Endothelial cell of umbilical vein (primary cell): ENCODE data around the gene ETNK1. TPM values are rescaled to one million over a fixed set of nuclear protein-coding genes. Genes with fewer than 3 reads are reported as not detected.

Experiments used
- BruUV-seq: library from RNA; stranded (reverse); fragments of 400-500 nt; replicated peaks from 2 replicates; lab custom pipeline; 2021; lab: Mats Ljungman, UMichigan
- CTCF ChIA-PET: fragments of 300-600, 350-600 bp; sonication (Branson Sonifier 250); formaldehyde crosslinking; loops from one replicate; lab custom pipeline; 2021; ENCODE audit warnings: antibody characterized with exemption, inconsistent platforms; lab: Charles Lee
- POLR2A ChIA-PET: fragments of 300-600, 350-600 bp; sonication (Branson Sonifier 250); formaldehyde crosslinking; loops from one replicate; lab custom pipeline; 2021; ENCODE audit warnings: antibody characterized with exemption, inconsistent platforms; lab: Charles Lee
- DNase-seq: peaks from one replicate; pipeline ENCODE4 v3.0.0-alpha.2; 2011; ENCODE audit warnings: low read depth, low spot score
- FAIRE-seq: peaks from 2 replicates; lab custom pipeline; 2011; peaks lifted over from hg19 to GRCh38; lab: Jason Lieb, UNC
- H2AFZ ChIP-seq: 2 replicates; pipeline ENCODE4 v1.6.0; 2012; ENCODE audit warnings: low read depth, low read length, control low read depth, inconsistent platforms
- H3K27ac ChIP-seq: 2 replicates; pipeline ENCODE4 v1.5.1; 2011; ENCODE audit warnings: low read depth, mild to moderate bottlenecking, control low read depth, low read length, moderate library complexity; ENCODE audit not compliant: insufficient read depth
- H3K27me3 ChIP-seq, 2 experiments: 2 replicates each; pipeline versions ENCODE4 v1.6.0 to v1.6.1; 2011; ENCODE audit warnings: low read length in 2 of 2, mixed read lengths in 1 of 2; ENCODE audit not compliant: control insufficient read depth in 2 of 2, insufficient read depth in 2 of 2
- H3K36me3 ChIP-seq, 2 experiments: 2 replicates in 1 of 2; 3 replicates in 1 of 2; pipeline ENCODE4 v1.5.1; 2011; ENCODE audit warnings: low read length in 2 of 2, mild to moderate bottlenecking in 1 of 2, moderate library complexity in 1 of 2; ENCODE audit not compliant: control insufficient read depth in 2 of 2, insufficient read depth in 2 of 2; ENCODE audit errors: extremely low read depth in 1 of 2
- H3K4me1 ChIP-seq: 3 replicates; pipeline ENCODE4 v1.5.1; 2011; ENCODE audit warnings: mild to moderate bottlenecking, low read length; ENCODE audit not compliant: control insufficient read depth, insufficient read depth; ENCODE audit errors: extremely low read depth
- H3K4me2 ChIP-seq: 2 replicates; pipeline ENCODE4 v1.6.1; 2011; ENCODE audit warnings: low read length, control low read depth, mixed read lengths; ENCODE audit not compliant: insufficient read depth
- H3K4me3 ChIP-seq, 3 experiments: fragments of 200-600 bp in 1 of 3; sonication (generic), shearing (Covaris generic) in 1 of 3; replicated peaks in 1 of 3; 2 replicates each; pipeline ENCODE4 v1.5.1; 2011 to 2016; ENCODE audit warnings: control low read depth in 3 of 3, low read length in 3 of 3, mild to moderate bottlenecking in 2 of 3, inconsistent platforms in 1 of 3, low read depth in 1 of 3, moderate library complexity in 1 of 3; ENCODE audit not compliant: insufficient read depth in 1 of 3
- H3K79me2 ChIP-seq: 2 replicates; pipeline ENCODE4 v1.6.0; 2012; ENCODE audit warnings: low read length, inconsistent platforms; ENCODE audit not compliant: control insufficient read depth, insufficient read depth
- H3K9ac ChIP-seq: replicated peaks from 2 replicates; pipeline ENCODE3; 2011; ENCODE audit warnings: low read length, control low read depth; ENCODE audit not compliant: insufficient read depth; ENCODE audit errors: extremely low read depth
- H3K9me1 ChIP-seq: replicated peaks from 3 replicates; pipeline ENCODE4 v1.6.0; 2011; ENCODE audit warnings: mild to moderate bottlenecking, low read length; ENCODE audit not compliant: control insufficient read depth, insufficient read depth; ENCODE audit errors: extremely low read depth
- H3K9me3 ChIP-seq: replicated peaks from 2 replicates; pipeline ENCODE4 v1.5.1; 2012; ENCODE audit warnings: low read length, inconsistent platforms; ENCODE audit not compliant: control insufficient read depth, insufficient read depth
- H4K20me1 ChIP-seq: replicated peaks from 2 replicates; pipeline ENCODE3; 2011; ENCODE audit warnings: mild to moderate bottlenecking, low read length; ENCODE audit not compliant: control insufficient read depth, insufficient read depth; ENCODE audit errors: extremely low read depth
- EZH2 ChIP-seq: IDR thresholded peaks from 2 replicates; pipeline ENCODE4 v1.6.1; 2012; ENCODE audit warnings: borderline replicate concordance, low read depth, mild to moderate bottlenecking, moderate library complexity, low read length, inconsistent platforms; ENCODE audit not compliant: severe bottlenecking
- FOS ChIP-seq: IDR thresholded peaks from 2 replicates; pipeline ENCODE4 v1.6.1; 2011; ENCODE audit warnings: mild to moderate bottlenecking, low read length, moderate library complexity, borderline replicate concordance; ENCODE audit not compliant: insufficient read depth
- GATA2 ChIP-seq: IDR thresholded peaks from 2 replicates; pipeline ENCODE4 v1.7.0; 2011; ENCODE audit warnings: low read depth, mild to moderate bottlenecking, moderate library complexity, mixed read lengths, low read length; ENCODE audit not compliant: insufficient read length, insufficient read depth
- JUN ChIP-seq: IDR thresholded peaks from 2 replicates; pipeline ENCODE4 v1.6.1; 2011; ENCODE audit warnings: borderline replicate concordance, low read depth; ENCODE audit not compliant: insufficient read length, insufficient read depth
- MAX ChIP-seq: IDR thresholded peaks from 2 replicates; pipeline ENCODE4 v1.6.1; 2011; ENCODE audit not compliant: insufficient read depth, insufficient read length
- MYC ChIP-seq: IDR thresholded peaks from one replicate; pipeline ENCODE4 v1.6.1; 2011; ENCODE audit warnings: mild to moderate bottlenecking, low read depth, low read length
- POLR2A ChIP-seq: IDR thresholded peaks from 2 replicates; pipeline ENCODE4 v1.6.1; 2012; ENCODE audit warnings: low read depth, mild to moderate bottlenecking, control low read depth, low read length
- POLR2AphosphoS5 ChIP-seq: IDR thresholded peaks from 2 replicates; pipeline ENCODE4 v1.6.1; 2012; ENCODE audit warnings: low read depth, mild to moderate bottlenecking, control low read depth, low read length, moderate library complexity; ENCODE audit not compliant: insufficient read depth
- dilution Hi-C: fragments of 300-500 bp; cut with MboI; formaldehyde crosslinking; loops from one replicate; pipeline ENCODE4 v1.15.0; 2019; ENCODE audit warnings: low sequenced_read_pairs; ENCODE audit not compliant: extremely low pct_ligation_motif_present
- intact Hi-C: fragments of 100-400 bp; cut with micrococcal nuclease; formaldehyde crosslinking; loops from one replicate; pipeline ENCODE4 v1.10.0; 2022
- polyA plus RNA-seq, 4 experiments: library from polyadenylated mRNA; depleted of rRNA in 3 of 4; stranded (reverse) in 3 of 4; unstranded in 1 of 4; fragments of >200 nt; gene quantifications; 2 replicates each; pipeline versions ENCODE4 v1.2.1 to v1.2.3, GENCODE V29; 2011 to 2012; ENCODE audit warnings: missing spikeins in 1 of 4
- total RNA-seq: library from RNA; stranded (reverse); gene quantifications from 2 replicates; pipeline ENCODE4 v1.2.3, GENCODE V29; 2021
- TF ChIP-seq, protein P1 (sequence below), 2 donors: IDR thresholded peaks; 1 replicate in 1 of 2; 2 replicates in 1 of 2; pipeline ENCODE4 v1.5.1; 2011; ENCODE audit warnings: low read length in 2 of 2, mild to moderate bottlenecking in 2 of 2, moderate library complexity in 2 of 2, control low read depth in 1 of 2, inconsistent platforms in 1 of 2, low read depth in 1 of 2; ENCODE audit not compliant: insufficient read depth in 1 of 2; ENCODE audit errors: extremely low read depth in 1 of 2

Gene ETNK1
- total and polyA plus RNA-seq, 2 donors (not counting 3 experiments of a cell fraction or from before 2014, with no cell fraction given) = 11.4 to 68.4 TPM

- H2AFZ ChIP-seq = no peak overlapping the region
- dilution Hi-C loops = no loop called here
- DNase-seq (no peak), FAIRE-seq (peak; percentile 12)
- no peaks in the 10 kb centered on the region for H3K27me3 ChIP-seq
- no peak overlapping the region for H3K4me3 ChIP-seq
- no peak overlapping the region for H3K27ac ChIP-seq
- no peaks in the 10 kb centered on the region for H3K79me2 ChIP-seq
- ChIA-PET POLR2A (no interaction called here), CTCF (interaction anchor here (2.2 kb wide), 1 partner anchor 28 kb away, joined by 5 read pairs; no protein-coding TSS in a partner anchor)
- no peaks in the 10 kb centered on the region for H4K20me1 ChIP-seq
- intact Hi-C loops = no loop called here
- H3K9me1 ChIP-seq = no peaks in the 10 kb centered on the region
- H3K4me2 ChIP-seq = no peak overlapping the region
- no peaks in the 10 kb centered on the region for H3K36me3 ChIP-seq
- BruUV-seq = no TSS peak
- TF ChIP-seq GATA2 (no peak), POLR2AphosphoS5 (no peak), MAX (no peak), MYC (no peak), JUN (no peak), POLR2A (no peak), EZH2 (no peak), FOS (no peak)
- TF ChIP-seq, protein P1, sequence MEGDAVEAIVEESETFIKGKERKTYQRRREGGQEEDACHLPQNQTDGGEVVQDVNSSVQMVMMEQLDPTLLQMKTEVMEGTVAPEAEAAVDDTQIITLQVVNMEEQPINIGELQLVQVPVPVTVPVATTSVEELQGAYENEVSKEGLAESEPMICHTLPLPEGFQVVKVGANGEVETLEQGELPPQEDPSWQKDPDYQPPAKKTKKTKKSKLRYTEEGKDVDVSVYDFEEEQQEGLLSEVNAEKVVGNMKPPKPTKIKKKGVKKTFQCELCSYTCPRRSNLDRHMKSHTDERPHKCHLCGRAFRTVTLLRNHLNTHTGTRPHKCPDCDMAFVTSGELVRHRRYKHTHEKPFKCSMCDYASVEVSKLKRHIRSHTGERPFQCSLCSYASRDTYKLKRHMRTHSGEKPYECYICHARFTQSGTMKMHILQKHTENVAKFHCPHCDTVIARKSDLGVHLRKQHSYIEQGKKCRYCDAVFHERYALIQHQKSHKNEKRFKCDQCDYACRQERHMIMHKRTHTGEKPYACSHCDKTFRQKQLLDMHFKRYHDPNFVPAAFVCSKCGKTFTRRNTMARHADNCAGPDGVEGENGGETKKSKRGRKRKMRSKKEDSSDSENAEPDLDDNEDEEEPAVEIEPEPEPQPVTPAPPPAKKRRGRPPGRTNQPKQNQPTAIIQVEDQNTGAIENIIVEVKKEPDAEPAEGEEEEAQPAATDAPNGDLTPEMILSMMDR (IDR thresholded peaks at IDR 0.05; ENCODE audit: extremely low read depth in 1 of 2, insufficient read depth in 1 of 2, low read depth in 1 of 2, low read length in 2 of 2) = no peak
- H3K9ac ChIP-seq = no peak overlapping the region
- H3K4me1 ChIP-seq = no peaks in the 10 kb centered on the region
- no peaks in the 10 kb centered on the region for H3K9me3 ChIP-seq
Observed at GRCh38 chr12:22712083-22712482, 87.1 kb downstream of the ETNK1 start.
